ENCODE results near the gene NFIA.

NFIA gene

DNA sequence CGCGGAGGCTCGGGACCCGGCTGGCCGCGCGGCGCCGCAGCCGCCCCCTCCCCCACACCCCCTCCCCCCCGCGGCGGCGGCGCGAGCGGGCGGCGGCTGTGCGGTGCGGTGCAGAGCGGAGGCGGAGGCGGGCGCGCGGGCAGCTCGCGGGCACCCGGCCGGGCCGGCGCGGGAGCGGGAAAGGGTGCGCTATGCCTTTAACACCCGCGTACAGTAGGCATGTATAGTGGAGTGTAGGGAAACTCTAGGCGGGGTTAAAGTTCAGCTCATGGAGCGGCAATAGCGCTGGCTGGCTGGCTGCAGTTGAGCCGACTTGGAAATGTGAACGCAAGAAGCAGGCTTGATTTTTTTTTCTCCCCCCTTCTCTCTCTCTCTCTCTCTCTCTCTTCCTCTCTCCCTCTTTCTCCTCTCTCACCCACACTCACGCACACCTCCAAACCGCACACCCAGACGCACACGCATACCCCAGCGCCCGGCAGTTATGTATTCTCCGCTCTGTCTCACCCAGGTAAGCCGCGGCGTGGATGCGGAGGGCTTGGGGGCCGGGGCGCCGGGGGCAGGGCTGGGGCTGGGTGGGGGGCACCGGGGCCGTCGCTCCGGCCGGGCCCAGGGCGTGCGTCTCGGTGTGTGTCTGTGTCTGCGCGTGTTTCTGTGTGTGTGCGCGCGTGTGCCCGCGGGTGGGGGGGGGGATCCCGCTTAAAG, at the start of gene NFIA:
Gene NFIA (plus strand): TSS at position 251 of the 702 bp plus-strand sequence.
- no peak for TF ChIP-seq ZNF274 (IDR thresholded peaks at IDR 0.05; ENCODE audit: low read depth, low read length)

DNA sequence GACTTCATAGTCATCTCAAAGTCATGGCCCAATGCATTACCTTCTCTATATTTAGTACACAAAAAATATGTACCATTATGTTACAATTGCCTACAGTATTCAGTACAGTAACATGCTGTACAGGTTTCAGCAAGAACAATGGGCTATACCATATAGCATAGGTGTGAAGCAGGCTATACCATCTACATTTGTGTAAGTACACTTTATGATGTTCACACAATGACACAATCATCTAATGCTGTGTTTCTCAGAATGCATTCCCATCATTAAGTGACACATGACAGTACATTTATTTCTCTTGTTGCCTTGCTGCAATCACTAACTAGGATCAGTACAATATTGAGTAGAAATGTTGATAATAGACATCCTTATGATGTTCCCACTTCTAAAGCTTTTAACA, 46.5 kb upstream of the NFIA start:
- no peak for TF ChIP-seq ZNF274 (IDR thresholded peaks at IDR 0.05; ENCODE audit: low read depth, low read length)
- H3K4me3 ChIP-seq (ENCODE audit: low read length): no peak overlapping the region

More for the DNA sequence above, at the start of gene NFIA:
- H3K4me3 ChIP-seq (ENCODE audit: low read length): peak within 1 kb of the TSS; percentile 46

DNA sequence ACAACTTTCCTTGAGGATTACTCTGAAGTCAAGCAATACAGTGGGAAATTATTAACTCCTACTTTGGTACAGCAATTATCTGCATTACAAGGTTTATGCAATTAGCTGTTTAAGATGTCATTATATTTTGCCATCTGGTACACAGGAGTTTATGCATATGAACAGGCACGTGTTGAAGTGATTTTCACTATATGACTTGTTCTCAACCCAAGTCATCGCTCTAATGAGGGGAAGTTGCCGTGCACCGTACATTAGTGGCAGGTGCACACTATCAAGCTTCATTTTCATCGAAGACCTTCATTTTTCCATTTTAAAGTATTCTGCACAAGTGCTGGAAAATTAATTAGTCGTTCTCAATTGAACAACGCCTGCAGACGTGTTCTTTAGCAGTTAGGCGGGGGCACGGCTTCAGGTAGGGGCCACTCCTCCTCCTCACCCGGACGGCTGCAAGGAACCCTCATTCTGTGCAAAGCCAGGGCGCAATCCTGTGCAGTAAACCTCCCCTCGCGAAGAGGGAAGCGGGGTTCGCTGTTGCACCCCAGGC, 39.8 kb upstream of the NFIA start:
- H3K4me3 ChIP-seq (ENCODE audit: low read length): no peak overlapping the region
- no peak for TF ChIP-seq ZNF274 (IDR thresholded peaks at IDR 0.05; ENCODE audit: low read depth, low read length)

DNA sequence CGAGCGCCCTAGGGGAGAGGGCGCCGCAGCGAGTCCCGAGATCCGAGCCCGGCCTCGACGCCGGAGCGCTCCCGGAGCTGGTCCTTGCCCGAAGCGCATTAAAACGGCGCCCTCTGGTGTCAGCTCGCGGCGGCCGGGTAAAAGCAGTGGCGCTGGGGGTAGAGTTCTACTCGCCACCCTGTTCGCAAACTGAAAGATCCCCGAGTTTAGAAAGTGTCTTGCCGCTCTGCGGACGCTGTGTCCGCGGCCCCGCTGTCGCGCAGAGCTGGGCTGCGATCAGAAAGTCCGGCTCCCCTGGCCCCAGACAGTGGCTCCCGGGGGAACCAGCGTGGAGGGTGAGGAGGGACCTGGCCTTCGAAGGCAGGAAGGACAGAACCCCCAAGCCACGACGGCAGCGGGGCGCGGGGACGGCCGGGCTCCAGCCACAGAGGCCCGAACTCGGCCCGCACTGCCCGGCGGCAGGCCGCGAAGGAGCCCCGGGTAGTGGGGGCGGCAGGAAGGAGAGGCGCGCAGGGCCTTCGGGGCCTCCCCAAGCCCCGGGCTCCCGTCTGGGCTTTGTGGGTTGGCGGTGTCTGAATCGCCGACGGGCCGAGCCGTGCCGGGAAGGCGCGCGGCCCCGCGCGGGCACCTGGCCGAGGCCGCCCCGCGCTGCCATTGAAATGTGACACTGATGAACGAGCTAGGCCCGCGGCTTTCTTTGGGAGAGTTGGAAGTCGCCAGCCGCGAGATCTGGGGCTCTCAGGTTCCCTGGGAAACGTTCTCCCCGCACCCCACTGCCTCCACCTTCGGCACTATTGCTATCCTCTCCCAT, 39.1 kb upstream of the NFIA start:
- no peak for TF ChIP-seq ZNF274 (IDR thresholded peaks at IDR 0.05; ENCODE audit: low read depth, low read length)
- H3K4me3 ChIP-seq (ENCODE audit: low read length): no peak overlapping the region

DNA sequence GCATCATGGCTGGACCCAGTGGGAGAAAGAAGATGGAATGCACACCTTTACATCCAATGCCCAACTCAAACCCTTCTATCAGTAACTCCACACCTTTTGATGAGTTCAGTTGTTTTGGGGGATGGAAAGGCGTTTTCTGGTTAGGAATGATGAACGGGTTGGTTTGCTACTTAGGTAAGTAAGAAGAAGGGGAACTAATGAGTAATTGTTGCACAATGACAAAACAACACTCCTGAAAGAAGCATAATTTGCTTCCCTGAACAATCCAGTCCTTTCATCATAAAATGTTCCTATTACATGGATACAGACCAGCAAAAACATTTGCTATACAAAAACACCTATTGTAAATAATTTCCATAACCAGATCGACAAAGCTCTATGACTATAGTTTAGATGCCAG, 35.9 kb upstream of the NFIA start:
- no peak overlapping the region for H3K4me3 ChIP-seq (ENCODE audit: low read length)
- TF ChIP-seq ZNF274 (IDR thresholded peaks at IDR 0.05; ENCODE audit: low read depth, low read length): no peak

DNA sequence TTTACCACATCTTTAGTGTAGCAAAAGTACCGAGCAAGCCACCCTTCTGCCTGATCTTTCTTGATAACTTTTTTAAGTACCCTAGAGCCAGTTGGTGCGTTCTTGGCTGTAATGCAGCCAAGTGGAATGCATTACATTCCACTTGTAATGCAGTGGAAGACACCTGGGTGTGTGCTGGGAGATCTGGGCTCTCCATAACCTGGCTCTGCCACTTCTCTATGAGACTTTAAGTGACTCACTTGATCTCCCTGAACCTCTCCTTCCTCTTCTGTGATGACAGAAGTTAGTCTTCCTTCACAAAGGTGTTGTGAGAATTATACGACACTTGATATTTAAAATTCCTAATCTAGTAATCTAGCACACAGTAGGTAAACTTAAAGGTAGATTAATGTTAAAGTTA, 35.3 kb upstream of the NFIA start:
- TF ChIP-seq ZNF274 (IDR thresholded peaks at IDR 0.05; ENCODE audit: low read depth, low read length): no peak
- H3K4me3 ChIP-seq (ENCODE audit: low read length): no peak overlapping the region

DNA sequence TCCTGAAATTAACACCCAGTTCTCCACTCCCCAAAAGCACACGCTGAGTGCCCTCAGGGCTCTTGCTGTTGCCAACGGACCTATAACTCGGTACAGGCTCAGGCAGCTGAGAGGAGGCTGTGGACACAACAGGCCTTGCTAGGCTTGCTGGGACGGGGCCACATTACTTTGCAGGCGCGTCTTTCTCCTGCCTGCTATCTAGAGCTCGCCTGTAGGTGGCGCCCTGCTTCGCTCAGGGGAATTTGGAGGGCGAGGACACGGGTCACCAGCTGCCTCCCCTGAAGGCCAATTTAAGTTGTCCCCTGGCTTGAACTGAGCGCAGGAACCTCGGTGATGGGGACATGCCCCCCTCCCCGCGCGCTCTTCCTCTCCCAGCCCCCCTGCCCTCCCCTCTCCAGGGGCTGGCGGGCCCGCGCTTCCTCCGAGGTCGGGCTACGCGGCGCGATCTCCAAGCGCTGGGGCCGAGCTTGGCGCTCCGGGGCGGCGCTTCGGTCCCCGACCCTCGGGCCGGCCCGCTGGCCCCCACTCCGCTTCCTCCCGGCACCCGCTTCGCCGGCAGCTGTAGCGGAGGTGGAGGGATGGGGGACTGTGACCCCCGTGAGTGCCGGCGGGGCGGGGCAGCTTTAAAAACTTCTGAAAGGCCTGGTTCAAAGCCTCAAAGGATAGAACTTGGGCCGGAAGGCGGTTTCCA, 32.4 kb upstream of the NFIA start:
- TF ChIP-seq ZNF274 (IDR thresholded peaks at IDR 0.05; ENCODE audit: low read depth, low read length): no peak
- peak overlapping the region; percentile 25; the same call in 1 of the 2 replicates for H3K4me3 ChIP-seq (ENCODE audit: low read length)

DNA sequence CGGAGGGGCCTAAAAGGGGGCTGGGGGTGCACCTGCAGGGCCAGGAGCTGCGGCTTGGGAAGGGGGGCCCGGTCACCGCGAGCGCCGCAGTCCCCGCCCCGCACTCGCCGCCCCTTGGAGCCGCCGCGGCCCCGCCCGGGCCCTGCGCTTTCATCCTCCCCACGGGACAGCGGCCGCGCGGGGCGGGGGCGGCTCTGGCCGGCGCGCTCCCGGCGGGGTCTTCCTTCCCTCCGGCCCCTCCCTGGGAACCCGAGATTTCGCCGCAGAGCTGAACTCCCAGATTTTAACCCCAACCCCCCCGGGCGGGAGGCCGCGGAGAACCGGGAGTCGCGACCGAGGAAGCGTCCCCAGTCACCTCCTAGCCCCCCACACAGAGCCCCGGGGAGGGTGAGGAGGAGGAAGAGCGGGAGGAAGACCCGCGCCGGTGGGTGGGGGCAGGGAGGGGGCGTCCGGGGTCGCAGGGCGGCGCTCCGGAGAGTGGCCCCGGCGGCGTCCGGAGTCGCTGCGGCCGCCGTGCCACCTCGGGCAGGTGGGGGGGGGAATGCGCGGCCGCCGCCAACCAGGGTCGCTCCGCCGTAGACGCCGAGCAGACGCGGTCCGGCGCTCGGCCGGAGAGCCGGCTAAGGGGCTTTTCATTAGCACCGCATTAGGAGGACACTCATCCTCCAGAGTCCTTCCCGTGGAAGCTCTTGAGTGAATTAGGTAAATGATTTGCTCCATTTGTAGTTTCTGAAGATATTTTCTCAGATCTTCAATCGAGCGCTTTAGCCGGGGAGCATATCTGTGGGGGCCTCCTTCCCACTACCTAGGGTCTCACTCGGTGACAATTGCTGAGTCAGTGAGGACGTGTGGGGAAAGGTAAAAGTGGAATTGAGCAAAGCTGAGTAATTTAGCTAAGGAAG, 31.6 kb upstream of the NFIA start:
- no peak for TF ChIP-seq ZNF274 (IDR thresholded peaks at IDR 0.05; ENCODE audit: low read depth, low read length)
- H3K4me3 ChIP-seq (ENCODE audit: low read length): peak overlapping the region; percentile 25

DNA sequence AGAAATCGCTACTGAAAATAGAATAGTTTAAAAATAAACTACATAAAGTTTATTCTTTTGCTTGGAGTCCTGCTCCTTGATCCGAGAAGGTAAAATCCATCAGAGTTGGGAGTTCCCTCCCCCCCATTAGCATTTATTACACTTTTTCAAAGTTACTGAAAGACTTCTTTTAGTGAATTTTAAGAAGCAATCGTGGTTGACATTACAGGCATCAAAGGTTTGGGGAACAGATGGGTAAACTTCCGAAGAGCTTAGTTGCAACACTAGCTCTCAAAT, 31.0 kb upstream of the NFIA start:
- no peak overlapping the region for H3K4me3 ChIP-seq (ENCODE audit: low read length)
- no peak for TF ChIP-seq ZNF274 (IDR thresholded peaks at IDR 0.05; ENCODE audit: low read depth, low read length)

DNA sequence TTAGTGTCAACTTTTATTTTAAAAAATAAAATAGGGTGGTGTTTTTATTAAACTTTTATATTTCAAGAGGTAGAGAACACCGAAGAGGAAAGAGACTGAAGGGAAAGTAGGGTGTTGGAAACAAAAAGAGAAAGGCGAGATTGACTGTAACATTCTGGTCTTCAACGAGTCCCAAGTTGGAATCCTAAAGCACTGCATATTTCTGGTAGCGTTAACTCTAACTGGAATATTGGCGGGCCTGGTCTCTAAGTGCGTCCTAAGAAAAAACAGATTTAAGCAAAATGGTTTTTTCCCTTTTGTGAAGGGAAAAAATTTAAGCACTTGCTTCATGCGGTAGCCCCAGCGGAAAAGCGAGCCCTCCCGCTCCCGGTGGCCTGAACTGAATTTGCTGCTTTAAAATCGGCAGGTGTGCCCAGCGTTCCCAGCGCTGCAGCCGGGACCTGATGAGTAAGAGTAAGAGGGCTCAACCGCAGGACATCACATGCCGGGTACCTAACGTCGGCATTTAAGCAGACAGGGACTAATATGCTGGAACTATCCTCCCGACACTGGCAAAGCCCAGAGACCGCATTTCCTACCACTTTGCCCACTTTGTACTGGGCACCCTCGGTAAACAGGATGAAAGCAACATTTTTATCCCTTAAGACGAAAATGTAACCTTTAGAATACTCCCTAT, 30.5 kb upstream of the NFIA start:
- TF ChIP-seq ZNF274 (IDR thresholded peaks at IDR 0.05; ENCODE audit: low read depth, low read length): no peak
- no peak overlapping the region for H3K4me3 ChIP-seq (ENCODE audit: low read length)

DNA sequence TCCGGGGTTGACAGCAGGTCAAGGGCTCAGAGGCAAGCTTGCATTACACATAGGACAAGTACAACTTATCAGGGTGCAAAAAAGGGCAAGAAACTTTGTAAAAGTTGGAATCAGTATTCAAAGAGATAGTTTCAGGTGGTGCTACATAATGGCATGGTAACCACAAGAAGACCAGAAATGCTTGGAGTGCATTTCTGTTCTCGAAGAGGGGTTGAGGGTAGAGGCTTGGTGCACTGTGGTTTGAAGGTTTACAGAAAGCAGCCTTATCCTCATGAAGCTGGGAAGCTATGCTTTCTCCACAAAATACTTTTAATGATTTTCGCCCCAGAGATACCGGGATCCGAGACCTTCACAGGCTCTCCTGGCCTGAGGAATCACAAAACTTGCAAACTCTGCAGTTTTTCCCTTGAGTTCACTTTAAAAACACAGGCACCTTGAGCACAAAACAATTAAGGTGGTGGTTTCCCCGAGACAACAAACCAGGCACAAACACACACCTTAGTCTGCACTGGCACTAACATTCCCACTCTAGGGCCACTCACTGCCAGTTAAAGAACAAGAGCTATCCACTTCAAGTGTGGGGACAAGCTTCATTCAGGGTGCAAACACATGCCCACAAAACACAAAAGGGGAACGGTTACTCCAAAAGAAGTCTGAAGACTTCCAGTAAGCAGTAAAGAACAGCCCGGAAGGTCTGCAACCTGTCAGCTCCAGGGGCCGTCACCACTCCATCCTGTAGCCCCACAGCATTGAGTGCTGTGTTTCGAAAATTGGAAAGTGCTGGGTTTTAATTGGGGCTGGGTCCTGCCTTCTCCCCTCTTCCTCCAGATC, 29.8 kb upstream of the NFIA start:
- no peak for TF ChIP-seq ZNF274 (IDR thresholded peaks at IDR 0.05; ENCODE audit: low read depth, low read length)
- peak overlapping the region; percentile 48; the same call in 1 of the 2 replicates for H3K4me3 ChIP-seq (ENCODE audit: low read length)

DNA sequence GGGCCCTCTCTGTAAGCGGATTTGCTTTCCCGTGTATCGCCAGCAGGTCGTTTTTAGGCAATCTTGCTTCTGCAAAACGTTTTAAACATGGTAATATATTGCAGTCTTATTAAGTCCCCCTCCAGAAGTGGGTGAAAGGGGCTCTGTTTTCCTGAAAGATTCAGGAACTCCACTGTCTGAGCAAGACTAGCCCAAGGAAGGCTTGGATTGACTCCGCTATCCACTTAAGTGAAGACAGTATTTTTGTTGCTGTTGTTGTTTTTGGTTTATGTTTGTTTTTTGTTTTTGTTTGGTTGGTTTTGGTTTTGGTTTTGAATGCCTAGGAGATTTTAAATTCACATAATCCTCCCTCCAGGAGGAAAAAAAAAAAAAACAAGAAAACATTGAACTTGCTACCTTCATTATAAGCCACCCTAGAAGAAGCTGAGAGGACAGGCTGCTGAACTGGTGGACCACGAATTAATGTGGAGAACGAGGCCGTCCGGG, 29.1 kb upstream of the NFIA start:
- H3K4me3 ChIP-seq (ENCODE audit: low read length): peak overlapping the region; percentile 48; the same call in 1 of the 2 replicates
- TF ChIP-seq ZNF274 (IDR thresholded peaks at IDR 0.05; ENCODE audit: low read depth, low read length): no peak
